ENCODE measurements around the gene SULT2A1. TPM values are rescaled to one million over a fixed set of nuclear protein-coding genes. Genes with fewer than 3 reads are reported as not detected.

SULT2A1 gene
- total RNA-seq, 1 donor from 2014 or later = not detected

DNA sequence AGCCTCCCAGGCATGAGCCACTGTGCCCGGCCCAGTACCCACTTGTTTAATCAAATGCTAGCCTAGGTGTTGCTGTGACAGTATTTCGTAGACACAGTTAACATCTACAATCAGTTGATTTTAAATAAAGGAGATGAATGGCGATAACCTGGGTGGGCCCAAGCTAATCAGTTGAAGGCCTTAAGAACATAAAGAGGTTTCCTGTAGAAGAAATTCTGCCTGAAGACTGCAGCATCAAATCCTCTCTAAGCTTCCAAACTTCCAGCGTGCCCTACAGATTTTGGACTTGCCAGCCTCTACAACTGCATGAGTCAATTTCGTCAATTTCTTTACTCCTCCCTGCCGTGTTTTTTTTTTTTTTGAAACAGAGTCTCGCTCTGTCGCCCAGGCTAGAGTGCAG is 13.2 kb upstream of the SULT2A1 start:
- Mint-ChIP-seq H3K9me3 (ENCODE audit: unreplicated experiment) (no peaks in the 10 kb centered on the region), H3K4me3 (ENCODE audit: unreplicated experiment) (no peak overlapping the region), H3K27me3 (ENCODE audit: unreplicated experiment) (peaks cover 4% of the 10 kb centered on the region), H3K36me3 (ENCODE audit: low read depth, unreplicated experiment) (no peaks in the 10 kb centered on the region), H3K27ac (ENCODE audit: unreplicated experiment) (no peak overlapping the region), H3K4me1 (ENCODE audit: unreplicated experiment) (peaks cover 6% of the 10 kb centered on the region)
- no peak for DNase-seq (ENCODE audit: low spot score)
- TF ChIP-seq, protein P1, sequence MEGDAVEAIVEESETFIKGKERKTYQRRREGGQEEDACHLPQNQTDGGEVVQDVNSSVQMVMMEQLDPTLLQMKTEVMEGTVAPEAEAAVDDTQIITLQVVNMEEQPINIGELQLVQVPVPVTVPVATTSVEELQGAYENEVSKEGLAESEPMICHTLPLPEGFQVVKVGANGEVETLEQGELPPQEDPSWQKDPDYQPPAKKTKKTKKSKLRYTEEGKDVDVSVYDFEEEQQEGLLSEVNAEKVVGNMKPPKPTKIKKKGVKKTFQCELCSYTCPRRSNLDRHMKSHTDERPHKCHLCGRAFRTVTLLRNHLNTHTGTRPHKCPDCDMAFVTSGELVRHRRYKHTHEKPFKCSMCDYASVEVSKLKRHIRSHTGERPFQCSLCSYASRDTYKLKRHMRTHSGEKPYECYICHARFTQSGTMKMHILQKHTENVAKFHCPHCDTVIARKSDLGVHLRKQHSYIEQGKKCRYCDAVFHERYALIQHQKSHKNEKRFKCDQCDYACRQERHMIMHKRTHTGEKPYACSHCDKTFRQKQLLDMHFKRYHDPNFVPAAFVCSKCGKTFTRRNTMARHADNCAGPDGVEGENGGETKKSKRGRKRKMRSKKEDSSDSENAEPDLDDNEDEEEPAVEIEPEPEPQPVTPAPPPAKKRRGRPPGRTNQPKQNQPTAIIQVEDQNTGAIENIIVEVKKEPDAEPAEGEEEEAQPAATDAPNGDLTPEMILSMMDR (IDR thresholded peaks at IDR 0.05; ENCODE audit: unreplicated experiment) = no peak

DNA sequence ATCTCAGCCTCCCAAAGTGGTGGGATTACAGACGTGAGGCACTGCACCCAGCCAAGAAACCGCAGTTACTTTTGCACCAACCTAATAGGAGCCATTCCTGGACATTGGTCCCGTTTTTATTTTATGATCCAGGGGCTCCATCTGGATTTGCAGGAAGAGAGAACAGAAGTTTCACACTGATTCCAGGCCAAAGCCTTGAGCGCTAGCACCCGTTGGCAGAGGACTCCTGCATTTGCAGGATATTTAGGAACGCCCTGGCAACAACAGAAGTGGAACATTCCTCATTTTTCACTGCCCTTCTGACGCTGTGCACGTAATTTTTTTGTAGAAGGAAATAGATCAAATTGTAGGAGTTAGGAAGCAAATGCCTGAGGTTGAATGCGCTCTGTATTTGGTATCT is 11.7 kb upstream of the SULT2A1 start:
- H3K27ac Mint-ChIP-seq (ENCODE audit: unreplicated experiment) = no peak overlapping the region
- no peak overlapping the region for H3K4me3 Mint-ChIP-seq (ENCODE audit: unreplicated experiment)
- H3K36me3 Mint-ChIP-seq (ENCODE audit: low read depth, unreplicated experiment) = no peaks in the 10 kb centered on the region
- peaks cover 3% of the 10 kb centered on the region for H3K27me3 Mint-ChIP-seq (ENCODE audit: unreplicated experiment)
- peaks cover 6% of the 10 kb centered on the region for H3K4me1 Mint-ChIP-seq (ENCODE audit: unreplicated experiment)
- H3K9me3 Mint-ChIP-seq (ENCODE audit: unreplicated experiment) = no peaks in the 10 kb centered on the region
- TF ChIP-seq, protein P1 (IDR thresholded peaks at IDR 0.05; ENCODE audit: unreplicated experiment) = no peak
- no peak for DNase-seq (ENCODE audit: low spot score)

- Mint-ChIP-seq H3K4me1 (ENCODE audit: unreplicated experiment) (peaks cover 7% of the 10 kb centered on the region), H3K27me3 (ENCODE audit: unreplicated experiment) (peaks cover 3% of the 10 kb centered on the region), H3K4me3 (ENCODE audit: unreplicated experiment) (no peak overlapping the region), H3K9me3 (ENCODE audit: unreplicated experiment) (no peaks in the 10 kb centered on the region), H3K36me3 (ENCODE audit: low read depth, unreplicated experiment) (no peaks in the 10 kb centered on the region), H3K27ac (ENCODE audit: unreplicated experiment) (no peak overlapping the region)
- TF ChIP-seq, protein P1 (IDR thresholded peaks at IDR 0.05; ENCODE audit: unreplicated experiment) = no peak
- DNase-seq (ENCODE audit: low spot score) = no peak
These were observed 10.7 kb upstream of the SULT2A1 start for GRCh38 chr19:47896773-47897172.

DNA sequence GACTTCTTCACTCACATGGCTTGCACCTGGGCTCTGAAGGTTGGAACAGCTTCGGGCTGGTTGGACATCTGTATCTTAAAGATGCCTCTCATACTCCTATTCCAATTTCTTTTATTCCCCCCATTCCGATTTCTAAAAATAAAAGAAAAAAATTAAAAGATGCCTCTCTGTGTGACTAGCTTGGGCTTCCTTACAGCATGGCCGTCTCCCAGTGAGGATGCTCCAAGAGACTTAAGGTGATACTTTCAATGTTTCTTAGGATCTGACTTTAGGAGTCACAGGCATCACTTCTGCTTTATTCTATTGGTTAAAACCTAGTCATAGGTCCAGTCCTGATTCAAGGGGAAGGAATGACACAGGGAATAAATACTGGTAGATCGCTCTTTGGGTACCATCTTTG is 9.9 kb upstream of the SULT2A1 start:
- DNase-seq (ENCODE audit: low spot score) = no peak
- H3K27ac Mint-ChIP-seq (ENCODE audit: unreplicated experiment) = no peak overlapping the region
- H3K4me1 Mint-ChIP-seq (ENCODE audit: unreplicated experiment) = peaks cover 13% of the 10 kb centered on the region
- TF ChIP-seq, protein P1 (IDR thresholded peaks at IDR 0.05; ENCODE audit: unreplicated experiment) = no peak
- H3K9me3 Mint-ChIP-seq (ENCODE audit: unreplicated experiment) = no peaks in the 10 kb centered on the region
- peaks cover 3% of the 10 kb centered on the region for H3K27me3 Mint-ChIP-seq (ENCODE audit: unreplicated experiment)
- H3K4me3 Mint-ChIP-seq (ENCODE audit: unreplicated experiment) = no peak overlapping the region
- peaks cover under 1% of the 10 kb centered on the region for H3K36me3 Mint-ChIP-seq (ENCODE audit: low read depth, unreplicated experiment)

- H3K4me1 Mint-ChIP-seq (ENCODE audit: unreplicated experiment) = peaks cover 18% of the 10 kb centered on the region
These were observed 9.2 kb upstream of the SULT2A1 start for GRCh38 chr19:47895165-47895782.

More at GRCh38 chr19:47895165-47895782, 9.2 kb upstream of the SULT2A1 start:
- Mint-ChIP-seq H3K4me3 (ENCODE audit: unreplicated experiment) (no peak overlapping the region), H3K36me3 (ENCODE audit: low read depth, unreplicated experiment) (peaks cover 4% of the 10 kb centered on the region), H3K27ac (ENCODE audit: unreplicated experiment) (no peak overlapping the region), H3K9me3 (ENCODE audit: unreplicated experiment) (no peaks in the 10 kb centered on the region), H3K27me3 (ENCODE audit: unreplicated experiment) (peaks cover 3% of the 10 kb centered on the region)
- TF ChIP-seq, protein P1 (IDR thresholded peaks at IDR 0.05; ENCODE audit: unreplicated experiment) = no peak
- DNase-seq (ENCODE audit: low spot score) = no peak

Data from endothelial cell (in vitro differentiated cells).